IPS-18c (cell line): ENCODE results near the gene ALDH7A1.

Source experiments
- H3K4me3 ChIP-seq: 2 replicates; pipeline ENCODE4 v1.7.0; 2013; ENCODE audit warnings: low read depth, mild to moderate bottlenecking, low read length, moderate library complexity; ENCODE audit not compliant: insufficient read depth
- H3K9me3 ChIP-seq: one replicate; pipeline ENCODE4 v1.6.1; 2013; ENCODE audit warnings: mild to moderate bottlenecking, low read length, moderate library complexity; ENCODE audit not compliant: control insufficient read depth, insufficient read depth

ALDH7A1 gene

DNA sequence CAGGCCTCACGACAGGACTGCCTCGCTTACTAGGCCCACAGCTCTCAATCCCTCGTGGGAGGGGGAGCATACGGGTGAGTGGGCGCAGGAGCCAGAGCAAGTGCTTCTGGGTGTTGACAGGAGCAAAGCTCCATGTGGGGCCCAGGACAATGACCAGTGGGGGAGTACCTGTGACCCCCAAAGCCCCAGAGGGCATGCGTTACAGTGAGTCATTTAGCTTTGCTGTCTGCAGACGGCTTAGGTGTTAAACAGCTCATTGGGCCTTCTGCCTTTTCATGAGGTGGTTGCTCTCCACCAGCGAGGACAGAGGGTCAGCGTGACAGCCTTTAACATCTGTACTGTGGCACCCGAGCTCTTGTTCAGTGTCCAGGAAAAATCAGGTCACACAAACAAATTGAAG lies 93.6 kb downstream of the ALDH7A1 start:
- H3K9me3 ChIP-seq: no peaks in the 10 kb centered on the region
- no peak overlapping the region for H3K4me3 ChIP-seq

DNA sequence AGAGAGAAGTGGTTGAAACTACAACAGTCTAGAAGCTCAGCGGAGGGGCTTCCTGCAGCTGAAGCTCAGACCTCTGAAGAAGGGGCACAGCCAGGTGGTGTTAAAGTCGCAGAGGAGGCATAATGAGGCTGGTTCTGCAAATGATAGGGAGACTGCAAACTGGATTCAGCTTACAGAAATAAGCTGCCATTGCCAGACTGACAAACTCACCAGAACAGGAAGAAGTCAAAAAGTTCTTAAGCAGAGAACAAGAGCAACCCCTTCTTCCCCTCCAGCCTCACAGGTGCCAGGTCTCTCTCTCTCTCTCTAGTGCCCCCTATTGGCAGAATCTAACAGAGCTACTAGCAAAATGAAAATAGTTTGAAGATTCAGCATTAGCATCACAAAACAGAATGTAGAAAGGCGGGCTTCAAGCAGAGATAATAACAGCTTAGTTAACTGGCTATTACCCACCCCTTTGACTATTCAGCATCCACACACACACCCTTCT lies 95.1 kb downstream of the ALDH7A1 start:
- Histone ChIP-seq H3K9me3 (no peaks in the 10 kb centered on the region), H3K4me3 (no peak overlapping the region)

DNA sequence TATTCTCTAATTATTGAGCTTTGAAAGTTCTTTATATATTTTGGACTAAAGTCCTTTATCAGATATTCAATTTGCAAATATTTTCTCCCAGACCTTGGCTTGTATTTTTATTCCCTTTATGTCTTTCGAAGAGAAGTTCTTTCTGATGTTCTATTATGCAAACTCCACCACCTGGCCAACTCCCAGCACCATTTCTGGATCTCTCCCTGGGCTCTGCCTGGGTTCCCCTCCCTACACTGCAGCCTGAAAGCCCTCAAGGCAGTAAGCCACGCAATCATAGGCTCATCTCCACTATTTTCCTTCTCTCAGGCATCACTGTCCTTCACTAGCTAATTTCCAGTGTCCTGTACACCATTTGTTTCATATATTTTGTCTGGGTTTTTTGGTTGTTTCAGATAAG lies 95.7 kb downstream of the ALDH7A1 start:
- H3K4me3 ChIP-seq: no peak overlapping the region
- no peaks in the 10 kb centered on the region for H3K9me3 ChIP-seq

DNA sequence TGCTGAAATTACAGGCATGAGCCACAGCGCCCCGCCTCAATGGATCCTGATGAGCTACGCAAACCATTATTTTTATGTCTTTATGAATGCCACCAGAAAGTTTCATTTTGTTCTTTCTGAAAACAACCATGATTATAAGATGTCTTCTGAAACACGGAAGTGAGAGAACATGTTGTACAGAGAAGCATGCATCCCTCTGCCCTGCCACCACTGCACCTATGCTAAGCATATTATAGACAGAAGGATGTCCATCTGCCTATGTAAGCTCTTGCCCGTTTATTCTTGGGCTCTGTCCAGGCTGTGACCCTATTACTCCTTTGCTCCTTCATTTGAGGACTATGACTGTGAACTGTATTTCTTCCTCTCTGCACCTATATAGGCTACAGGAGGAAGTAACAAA lies 97.5 kb downstream of the ALDH7A1 start:
- H3K4me3 ChIP-seq: no peak overlapping the region
- no peaks in the 10 kb centered on the region for H3K9me3 ChIP-seq

DNA sequence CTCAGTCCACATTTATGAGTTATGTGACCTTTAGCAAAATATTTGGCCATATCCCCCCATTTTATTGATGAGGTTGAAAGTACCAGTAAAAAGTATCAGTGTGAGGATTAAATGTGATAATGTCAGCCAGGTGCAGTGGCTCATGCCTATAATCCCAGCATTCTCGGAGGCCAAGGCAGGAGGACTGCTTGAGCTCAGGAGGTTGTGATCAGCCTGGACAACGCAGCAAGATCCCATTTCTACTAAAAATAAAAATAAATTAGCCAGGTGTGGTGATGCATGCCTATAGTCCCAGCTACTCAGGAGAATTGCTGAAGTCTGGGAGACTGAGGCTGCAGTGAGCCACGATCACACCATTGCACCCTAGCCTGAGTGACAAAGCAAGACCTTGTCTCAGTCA lies 100.6 kb downstream of the ALDH7A1 start:
- no peak overlapping the region for H3K4me3 ChIP-seq
- no peaks in the 10 kb centered on the region for H3K9me3 ChIP-seq

DNA sequence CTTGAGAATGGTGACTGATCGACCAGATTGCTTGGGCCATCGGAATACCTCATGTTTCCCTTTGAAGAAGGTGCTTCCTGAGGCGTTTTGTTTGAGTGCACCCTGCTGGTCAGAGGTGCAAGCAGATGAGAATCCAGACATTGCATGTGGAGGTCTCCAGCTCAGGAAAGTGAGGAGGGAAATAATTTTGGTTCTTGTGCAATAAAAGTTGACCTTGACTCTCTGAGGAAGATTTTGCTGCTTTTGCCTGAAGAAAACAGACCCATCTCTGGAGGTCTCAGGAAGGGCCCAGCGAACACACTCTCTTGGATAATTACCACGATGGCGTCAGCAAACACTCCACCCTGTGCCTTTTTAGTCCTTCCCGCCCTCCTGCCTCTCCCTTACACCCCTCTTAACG lies 102.1 kb downstream of the ALDH7A1 start:
- Histone ChIP-seq H3K4me3 (no peak overlapping the region), H3K9me3 (no peaks in the 10 kb centered on the region)

DNA sequence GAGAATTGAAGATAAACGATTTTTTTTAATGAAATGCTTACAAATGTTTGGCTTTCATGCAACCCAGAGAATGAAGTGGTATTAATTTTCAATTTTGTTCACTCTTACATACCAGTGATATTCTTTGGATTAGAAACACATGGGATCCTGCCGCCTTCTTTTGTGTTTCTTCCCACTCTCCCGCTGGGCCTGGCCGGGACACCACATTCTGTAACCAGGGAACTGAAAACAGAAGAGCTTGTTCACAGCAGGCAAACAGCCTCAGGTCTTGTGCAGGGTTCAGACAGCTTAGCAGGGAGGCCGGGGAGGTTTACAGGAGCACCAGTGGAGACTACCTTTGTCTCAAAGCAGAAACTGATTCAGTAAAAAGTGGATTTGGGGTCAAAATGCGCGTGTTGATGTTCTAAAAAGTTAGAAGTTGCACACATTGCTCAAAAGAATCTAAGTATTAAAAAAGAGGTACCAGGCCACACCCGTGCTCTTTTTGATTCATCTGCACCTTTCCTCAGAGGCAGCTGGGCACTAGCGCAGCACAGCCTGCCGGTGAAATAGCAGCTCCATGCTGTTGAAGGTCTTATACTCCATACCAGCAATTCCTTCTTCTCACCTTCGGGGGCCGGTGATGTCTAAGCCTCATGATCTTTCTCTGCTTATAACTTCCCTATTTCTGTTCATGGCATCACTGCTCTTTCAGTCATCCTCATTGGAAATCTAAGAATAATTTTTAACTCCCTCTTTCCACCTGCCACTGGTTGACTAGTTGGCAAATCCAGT lies 104.7 kb downstream of the ALDH7A1 start:
- no peaks in the 10 kb centered on the region for H3K9me3 ChIP-seq
- no peak overlapping the region for H3K4me3 ChIP-seq

DNA sequence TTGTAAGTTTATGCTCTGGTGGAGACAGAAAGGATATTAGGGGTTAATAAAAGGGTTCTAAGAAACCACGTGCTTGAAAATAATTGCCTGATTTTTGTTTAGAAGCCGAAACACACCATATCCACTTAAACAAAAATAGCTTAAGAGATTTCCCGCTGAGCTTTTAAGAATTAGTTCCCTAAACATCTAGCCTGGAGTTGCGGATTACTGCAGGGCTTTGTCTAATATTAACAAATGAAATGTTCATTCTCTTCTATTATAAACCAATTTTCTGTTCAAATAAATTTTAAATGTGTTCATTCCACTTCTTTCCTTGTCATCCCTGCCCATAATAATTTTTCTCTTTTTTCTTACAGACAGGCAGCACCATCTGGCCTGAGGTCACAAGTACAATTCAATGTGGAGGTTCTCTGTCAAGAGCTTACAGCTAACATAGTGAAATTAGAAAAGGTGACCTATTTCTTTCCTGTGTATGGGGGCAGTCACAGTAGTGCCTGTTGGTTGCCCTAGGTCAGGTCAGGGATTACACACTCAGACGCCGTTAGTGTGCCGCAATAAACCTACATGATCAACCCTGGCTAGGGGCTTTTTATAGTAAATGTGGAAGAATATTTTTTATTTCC lies 106.5 kb downstream of the ALDH7A1 start:
- H3K9me3 ChIP-seq: no peaks in the 10 kb centered on the region
- H3K4me3 ChIP-seq: no peak overlapping the region

DNA sequence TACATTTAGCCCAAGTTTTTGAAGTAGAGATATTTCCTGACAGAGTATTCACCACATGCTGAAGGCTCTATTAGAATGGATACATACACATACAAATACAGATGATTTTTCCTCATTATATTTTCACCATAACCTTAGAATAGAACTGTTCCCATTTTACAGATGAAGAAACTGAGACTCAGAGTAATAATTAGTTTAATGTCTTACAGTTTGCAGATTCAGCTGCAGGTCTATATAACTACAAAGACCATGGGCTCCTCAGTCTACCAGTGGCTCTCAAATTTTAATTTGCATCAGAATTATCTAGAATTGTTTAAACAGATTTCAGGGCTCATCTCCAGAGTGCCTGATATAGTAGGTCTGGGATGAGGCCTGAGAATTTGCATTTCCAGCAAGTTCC lies 107.4 kb downstream of the ALDH7A1 start:
- H3K9me3 ChIP-seq: no peaks in the 10 kb centered on the region
- H3K4me3 ChIP-seq: no peak overlapping the region

DNA sequence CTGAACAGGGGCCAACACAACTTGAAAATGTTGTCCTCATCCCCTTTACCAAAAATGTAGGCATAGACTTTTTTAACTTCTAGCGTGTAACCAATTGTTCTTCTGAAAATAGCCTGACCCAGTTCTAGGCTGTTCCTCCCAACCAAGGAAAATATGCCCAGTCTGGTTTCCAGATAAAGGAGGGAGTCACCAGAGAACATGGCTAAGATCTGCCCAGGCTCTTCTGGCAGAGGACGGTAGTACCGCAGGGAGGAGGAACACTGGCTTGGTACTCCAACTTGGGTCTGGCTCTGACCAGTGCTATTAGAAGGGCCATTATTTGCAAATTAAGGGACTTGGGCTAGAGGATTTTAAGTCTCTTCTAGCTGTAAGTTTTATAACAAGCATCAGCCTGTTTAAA lies 108.7 kb downstream of the ALDH7A1 start:
- no peak overlapping the region for H3K4me3 ChIP-seq
- H3K9me3 ChIP-seq: no peaks in the 10 kb centered on the region

DNA sequence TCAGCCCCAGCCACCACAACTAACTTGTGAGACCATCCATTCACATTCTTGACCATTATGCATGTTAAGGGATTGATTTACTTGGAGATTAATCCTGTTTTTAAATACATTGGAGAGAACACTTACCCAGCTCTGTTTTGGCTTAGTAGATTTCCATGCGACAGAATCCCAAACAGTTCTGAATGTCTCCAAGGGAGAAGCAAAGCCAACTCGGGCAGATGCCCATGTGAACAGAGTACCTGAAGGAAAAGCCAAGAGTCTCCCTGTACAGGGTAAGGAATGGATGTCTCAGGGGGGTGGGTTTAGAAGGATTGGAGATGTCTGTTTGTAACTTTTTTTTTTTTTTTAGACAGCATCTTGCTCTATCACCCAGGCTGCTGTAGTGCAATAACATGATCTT lies 110.8 kb downstream of the ALDH7A1 start:
- no peak overlapping the region for H3K4me3 ChIP-seq
- H3K9me3 ChIP-seq: no peaks in the 10 kb centered on the region

DNA sequence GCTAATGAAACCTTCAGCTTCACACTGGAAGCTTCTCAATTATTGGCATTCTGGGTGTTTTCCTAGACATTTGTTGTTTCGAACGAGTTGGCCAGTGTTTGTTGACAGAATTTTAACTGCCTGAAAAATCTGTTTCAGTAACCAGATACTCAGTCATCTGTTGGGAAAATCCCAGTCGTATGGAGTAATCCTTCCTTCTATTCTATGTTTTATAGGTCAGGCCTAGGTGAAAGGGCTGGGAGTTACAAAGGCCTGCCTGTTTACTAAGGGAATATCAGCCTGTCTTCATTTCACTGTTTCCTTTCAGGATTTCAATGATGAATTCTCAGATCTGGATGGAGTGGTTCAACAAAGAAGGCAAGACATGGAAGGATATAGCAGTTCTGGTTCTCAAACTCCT lies 111.9 kb downstream of the ALDH7A1 start:
- Histone ChIP-seq H3K4me3 (no peak overlapping the region), H3K9me3 (no peaks in the 10 kb centered on the region)

DNA sequence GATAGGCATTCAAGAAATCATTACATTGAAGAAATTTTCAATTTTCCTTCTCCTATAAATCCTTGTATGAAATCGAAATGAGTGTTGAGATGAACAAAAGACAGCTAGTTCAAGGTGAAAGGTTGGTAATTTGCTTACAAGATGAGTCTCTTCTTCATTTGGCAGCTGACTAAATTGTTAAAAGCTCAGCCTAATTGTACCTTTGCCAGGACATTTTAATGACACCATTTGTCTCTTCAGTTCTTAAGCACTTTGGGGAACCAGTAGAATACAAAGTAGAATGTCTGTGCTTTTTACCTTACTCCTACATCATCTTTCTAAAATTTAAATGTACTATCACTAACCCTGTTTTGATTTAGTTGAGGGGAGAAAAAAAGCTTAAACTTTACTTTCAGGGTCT lies 112.4 kb downstream of the ALDH7A1 start:
- Histone ChIP-seq H3K9me3 (no peaks in the 10 kb centered on the region), H3K4me3 (no peak overlapping the region)

DNA sequence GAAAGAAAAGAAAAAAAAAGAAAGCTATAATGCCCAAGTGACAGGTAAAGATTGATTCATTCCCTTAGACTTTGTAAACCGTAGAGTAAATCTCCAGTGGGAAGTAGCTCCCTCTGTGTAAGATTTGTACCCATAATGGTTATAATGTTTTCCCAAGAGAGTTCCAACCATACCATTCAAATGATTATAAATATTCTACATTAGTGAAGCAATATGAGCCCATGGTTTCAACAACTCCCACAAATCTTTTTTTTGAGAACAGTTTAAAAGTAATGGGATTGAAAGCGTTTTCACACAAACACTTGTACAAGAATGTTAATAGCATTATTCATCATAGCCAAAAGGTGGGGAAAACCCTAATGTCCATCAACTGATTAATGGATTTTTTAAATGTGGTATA lies 113.8 kb downstream of the ALDH7A1 start:
- Histone ChIP-seq H3K9me3 (no peaks in the 10 kb centered on the region), H3K4me3 (no peak overlapping the region)
